ENCODE results near the gene SYNPR.
A peak's percentile ranks its signal among the peaks of the same experiment; 100 is the strongest.

SYNPR gene

GRCh38 chr3:63562323-63562722, 284.2 kb downstream of the SYNPR start:
- no peak for DNase-seq

GRCh38 chr3:63563572-63563971, 285.5 kb downstream of the SYNPR start:
- no peak for DNase-seq

- no peak for DNase-seq
Measured at GRCh38 chr3:63565220-63565619, 287.1 kb downstream of the SYNPR start.

GRCh38 chr3:63571682-63572081, 293.6 kb downstream of the SYNPR start:
- DNase-seq: no peak

- DNase-seq: peak; percentile 88
Measured at GRCh38 chr3:63576846-63577245, 298.7 kb downstream of the SYNPR start.

GRCh38 chr3:63578858-63579257, 300.8 kb downstream of the SYNPR start:
- DNase-seq: no peak

- no peak for DNase-seq
Measured at GRCh38 chr3:63580151-63580550, 302.0 kb downstream of the SYNPR start.

GRCh38 chr3:63582943-63583500, 304.9 kb downstream of the SYNPR start:
- no peak for DNase-seq

- no peak for DNase-seq
Measured at GRCh38 chr3:63584681-63585080, 306.6 kb downstream of the SYNPR start.

GRCh38 chr3:63585927-63586326, 307.8 kb downstream of the SYNPR start:
- DNase-seq: no peak

- DNase-seq: no peak
Measured at GRCh38 chr3:63588895-63589294, 310.8 kb downstream of the SYNPR start.

- no peak for DNase-seq
Measured at GRCh38 chr3:63593779-63594178, 315.7 kb downstream of the SYNPR start.

GRCh38 chr3:63595221-63595620, 317.1 kb downstream of the SYNPR start:
- DNase-seq: no peak

GRCh38 chr3:63597019-63597418, 318.9 kb downstream of the SYNPR start:
- DNase-seq: no peak

GRCh38 chr3:63607716-63608115, 329.6 kb downstream of the SYNPR start:
- DNase-seq: no peak

- no peak for DNase-seq
Measured at GRCh38 chr3:63609408-63609807, 331.3 kb downstream of the SYNPR start.

- no peak for DNase-seq
Measured at GRCh38 chr3:63609834-63610233, 331.7 kb downstream of the SYNPR start.

- no peak for DNase-seq
Measured at GRCh38 chr3:63611382-63611781, 333.3 kb downstream of the SYNPR start.

GRCh38 chr3:63613561-63613960, 335.5 kb downstream of the SYNPR start:
- DNase-seq: no peak

- no peak for DNase-seq
Measured at GRCh38 chr3:63617391-63617790, 339.3 kb downstream of the SYNPR start.

- DNase-seq: peak; percentile 29
Measured at GRCh38 chr3:63624941-63625560, 346.9 kb downstream of the SYNPR start.

GRCh38 chr3:63631670-63632069, 353.6 kb downstream of the SYNPR start:
- no peak for DNase-seq

GRCh38 chr3:63635186-63635585, 357.1 kb downstream of the SYNPR start:
- no peak for DNase-seq

- no peak for DNase-seq
Measured at GRCh38 chr3:63639806-63640205, 361.7 kb downstream of the SYNPR start.

- DNase-seq: no peak
Measured at GRCh38 chr3:63642488-63642887, 364.4 kb downstream of the SYNPR start.

Data from NCI-H1417 treated with DMSO at 0.1 percent for 48 hours (cell line).